Cardiac septum (tissue), 1 donor: ENCODE measurements around the gene ARHGAP10. TPM values are rescaled to one million over a fixed set of nuclear protein-coding genes. Genes with fewer than 3 reads are reported as not detected.

ENCODE experiments used
- DNase-seq: peaks from one replicate; pipeline ENCODE4 v3.0.0-alpha.2; 2020; ENCODE audit warnings: low spot score
- intact Hi-C: fragments of 100-400 bp; cut with DNase I; formaldehyde crosslinking; loops from one replicate; pipeline ENCODE4 v1.14.0; 2022
- total RNA-seq: library from RNA; stranded (reverse); fragmentation: NEBNext Ultra II Directional; extraction: Animal tissue kit (Norgen Biotek cat#: 25700); gene quantifications from one replicate; pipeline ENCODE4 v1.2.1, GENCODE V29; 2021
- donor health status: DM: no; HTN: no; CAD: no.

ARHGAP10 gene
- total RNA-seq, 1 donor from 2014 or later, result 41.8 TPM

GRCh38 chr4:147924604-147925412, 192.9 kb downstream of the ARHGAP10 start:
- no peak for DNase-seq
- intact Hi-C loops, result no loop called here

GRCh38 chr4:147927377-147928137, 195.7 kb downstream of the ARHGAP10 start:
- DNase-seq, result no peak

GRCh38 chr4:147928400-147928799, 196.5 kb downstream of the ARHGAP10 start:
- no peak for DNase-seq
- intact Hi-C loops, result no loop called here

More at GRCh38 chr4:147927377-147928137, 195.7 kb downstream of the ARHGAP10 start:
- intact Hi-C loops, result no loop called here

GRCh38 chr4:147929746-147930145, 197.9 kb downstream of the ARHGAP10 start:
- intact Hi-C loops, result no loop called here
- DNase-seq, result no peak

- intact Hi-C loops, result no loop called here
- DNase-seq, result no peak
Measured at GRCh38 chr4:147933316-147933715, 201.4 kb downstream of the ARHGAP10 start.

GRCh38 chr4:147933779-147934178, 201.9 kb downstream of the ARHGAP10 start:
- no peak for DNase-seq

GRCh38 chr4:147938496-147938895, 206.6 kb downstream of the ARHGAP10 start:
- DNase-seq, result no peak
- intact Hi-C loops, result no loop called here

More at GRCh38 chr4:147933779-147934178, 201.9 kb downstream of the ARHGAP10 start:
- intact Hi-C loops, result no loop called here

GRCh38 chr4:147940171-147940570, 208.3 kb downstream of the ARHGAP10 start:
- intact Hi-C loops, result no loop called here
- DNase-seq, result no peak

- intact Hi-C loops, result no loop called here
- no peak for DNase-seq
Measured at GRCh38 chr4:147941373-147941772, 209.5 kb downstream of the ARHGAP10 start.

- intact Hi-C loops, result no loop called here
- no peak for DNase-seq
Measured at GRCh38 chr4:147942729-147943128, 210.8 kb downstream of the ARHGAP10 start.

GRCh38 chr4:147943159-147943638, 211.3 kb downstream of the ARHGAP10 start:
- intact Hi-C loops, result no loop called here
- no peak for DNase-seq

- no peak for DNase-seq
- intact Hi-C loops, result no loop called here
Measured at GRCh38 chr4:147944249-147944648, 212.4 kb downstream of the ARHGAP10 start.

- DNase-seq, result no peak
- intact Hi-C loops, result no loop called here
Measured at GRCh38 chr4:147944670-147945260, 212.9 kb downstream of the ARHGAP10 start.

GRCh38 chr4:147948336-147948735, 216.4 kb downstream of the ARHGAP10 start:
- no peak for DNase-seq
- intact Hi-C loops, result no loop called here

GRCh38 chr4:147950261-147950660, 218.4 kb downstream of the ARHGAP10 start:
- intact Hi-C loops, result no loop called here
- no peak for DNase-seq

- intact Hi-C loops, result no loop called here
- DNase-seq, result no peak
Measured at GRCh38 chr4:147950841-147951240, 219.0 kb downstream of the ARHGAP10 start.

GRCh38 chr4:147954850-147955249, 223.0 kb downstream of the ARHGAP10 start:
- intact Hi-C loops, result no loop called here
- DNase-seq, result no peak

- intact Hi-C loops, result no loop called here
- no peak for DNase-seq
Measured at GRCh38 chr4:147955827-147956558, 224.1 kb downstream of the ARHGAP10 start.

- DNase-seq, result no peak
- intact Hi-C loops, result no loop called here
Measured at GRCh38 chr4:147957446-147957845, 225.6 kb downstream of the ARHGAP10 start.

GRCh38 chr4:147958057-147958456, 226.2 kb downstream of the ARHGAP10 start:
- intact Hi-C loops, result no loop called here

More at GRCh38 chr4:147958057-147958456, 226.2 kb downstream of the ARHGAP10 start:
- DNase-seq, result no peak
